Activated CD8-positive, alpha-beta memory T cell treated with anti-CD3 and anti-CD28 coated beads, Interleukin-2, amount 50 U/mL, for 4 hours (primary cell): ENCODE measurements around the gene ITGAV.

Experiments
- DNase-seq: peaks from one replicate; pipeline ENCODE4 v3.0.0-alpha.2; 2020

Gene ITGAV

DNA sequence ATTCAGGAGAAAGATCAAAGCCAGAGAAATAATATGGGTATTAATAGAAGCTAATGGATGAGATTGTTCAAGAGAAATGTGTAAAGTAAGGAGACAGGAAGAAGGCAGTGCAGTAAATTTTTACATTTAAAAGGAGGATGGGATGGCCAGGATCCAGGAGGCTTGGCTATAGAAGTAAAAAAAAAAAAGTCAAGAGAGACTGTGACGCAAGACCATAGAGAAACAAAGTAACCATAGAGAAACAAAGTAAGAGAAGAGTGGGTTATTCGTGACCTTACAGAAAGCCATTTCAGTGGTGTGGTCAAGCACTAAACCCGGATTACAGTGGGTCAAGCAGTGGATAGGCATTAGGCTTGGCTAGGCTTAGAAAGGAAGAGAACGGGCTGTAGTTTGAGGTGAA is 93.5 kb downstream of the ITGAV start:
- DNase-seq = no peak

DNA sequence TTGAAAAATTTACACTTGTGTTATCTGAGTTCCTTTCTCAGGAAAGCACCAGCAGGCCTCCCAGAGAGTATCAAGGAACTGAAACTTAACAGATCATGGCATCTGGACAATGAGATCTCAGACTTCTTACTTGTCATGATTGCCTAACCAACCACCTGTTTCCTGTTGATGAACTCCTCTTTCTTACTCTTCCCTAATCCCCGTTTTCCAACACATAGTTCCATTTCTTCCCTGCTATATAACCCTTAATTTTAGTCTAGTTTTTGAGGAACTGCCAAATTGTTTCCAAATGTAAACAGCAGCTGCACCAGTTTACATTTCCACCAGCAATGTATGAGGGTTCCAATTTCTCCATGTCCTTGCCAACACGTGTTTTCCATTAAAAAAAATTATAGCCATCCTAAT is 98.0 kb downstream of the ITGAV start:
- DNase-seq = no peak

DNA sequence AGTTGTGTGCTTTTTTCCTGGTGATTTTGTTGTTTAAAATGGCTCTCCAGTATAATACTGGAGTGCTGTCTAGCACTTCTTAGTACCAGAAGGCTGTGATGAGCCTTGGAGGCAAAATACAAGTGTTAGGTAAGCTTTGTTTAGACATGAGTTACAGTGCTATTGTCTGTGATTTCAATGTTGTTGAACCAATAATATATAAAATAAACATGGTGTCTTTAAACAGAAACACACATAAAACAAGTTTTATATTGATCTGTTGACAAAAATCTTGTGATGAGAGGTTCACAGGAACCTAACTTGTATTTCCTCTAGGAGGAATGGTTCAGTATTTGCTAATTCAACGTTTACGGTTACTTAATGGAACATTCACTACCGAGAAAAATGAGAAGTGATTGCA is 99.0 kb downstream of the ITGAV start:
- DNase-seq = no peak

DNA sequence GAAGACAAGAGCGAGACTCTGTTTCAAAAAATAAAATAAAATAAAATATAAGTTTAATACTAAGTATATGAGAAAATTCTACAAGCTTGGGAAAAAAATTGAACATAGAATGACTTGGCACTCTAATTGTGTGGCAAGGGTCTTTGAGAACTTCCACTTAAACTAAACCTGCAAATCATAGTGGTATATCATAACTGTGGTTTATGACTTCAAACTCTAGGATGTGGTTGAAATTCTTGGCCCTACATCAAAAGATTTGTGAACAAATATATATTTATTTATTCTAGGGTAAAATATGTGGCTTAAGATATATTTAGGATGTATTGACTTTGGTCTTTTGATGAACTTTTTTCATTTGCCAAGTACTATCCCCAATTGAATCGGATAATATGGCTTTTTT is 100.9 kb downstream of the ITGAV start:
- DNase-seq = no peak

DNA sequence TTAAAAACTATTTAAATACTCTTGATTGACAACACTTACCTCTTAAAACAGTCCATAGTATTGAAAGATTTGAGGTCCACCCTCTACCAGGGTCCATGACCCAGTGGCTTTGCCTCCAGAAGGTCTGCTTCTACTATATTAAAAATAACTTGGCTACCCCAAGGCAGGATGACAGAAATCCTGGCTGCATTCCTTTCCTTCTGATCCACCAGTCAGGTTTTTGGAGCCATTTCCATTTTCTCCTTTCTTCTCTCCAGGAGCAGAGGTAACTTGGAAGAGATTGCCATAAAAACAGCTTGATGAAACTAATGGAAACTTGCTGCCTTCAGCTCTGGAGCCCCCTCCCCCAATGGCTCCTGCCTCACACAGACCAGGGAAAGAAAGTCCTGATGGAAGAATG is 101.4 kb downstream of the ITGAV start:
- DNase-seq = no peak

DNA sequence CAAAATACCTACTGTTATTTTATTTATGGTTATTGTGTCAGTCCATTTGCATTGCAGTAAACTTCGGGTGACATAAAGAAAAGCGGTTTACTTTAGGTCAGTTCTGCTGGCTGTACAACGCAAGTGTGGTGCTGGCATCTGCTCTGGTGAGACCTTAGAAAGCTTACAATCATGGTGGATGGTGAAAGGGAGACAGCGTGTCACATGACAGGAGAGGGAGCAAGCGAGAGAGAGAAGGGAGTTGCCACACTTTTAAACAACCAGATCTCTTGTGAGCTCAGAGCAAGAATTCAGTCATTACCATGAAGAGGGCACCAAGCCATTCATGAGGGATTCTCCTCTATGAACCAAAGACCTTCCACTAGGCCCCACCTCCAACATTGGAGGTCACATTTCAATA is 102.0 kb downstream of the ITGAV start:
- no peak for DNase-seq

GRCh38 chr2:186693446-186693832 is 103.6 kb downstream of the ITGAV start:
- no peak for DNase-seq

- no peak for DNase-seq
Measured at GRCh38 chr2:186695081-186695756, 105.4 kb downstream of the ITGAV start.

- no peak for DNase-seq
Measured at GRCh38 chr2:186696290-186696689, 106.4 kb downstream of the ITGAV start.

GRCh38 chr2:186696804-186697203 is 106.9 kb downstream of the ITGAV start:
- DNase-seq = no peak

DNA sequence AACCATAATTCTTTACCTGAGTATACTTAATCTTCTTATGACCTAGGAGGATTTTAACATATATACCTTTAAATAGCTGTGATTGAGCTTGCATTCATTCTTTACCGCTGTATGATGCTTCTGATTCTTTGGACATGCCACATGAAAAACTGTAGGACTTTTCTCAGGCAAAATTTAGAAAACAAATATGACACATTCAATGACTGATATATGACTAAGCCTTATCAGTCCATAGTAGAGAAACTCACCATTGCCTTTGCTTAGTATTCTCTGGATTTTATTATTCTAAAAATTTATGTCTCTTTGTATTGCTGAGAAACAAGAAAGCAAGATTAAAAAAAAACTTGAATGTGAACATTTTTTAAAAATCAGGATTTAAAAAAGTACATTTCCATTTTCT is 107.7 kb downstream of the ITGAV start:
- no peak for DNase-seq

GRCh38 chr2:186699742-186700141 is 109.9 kb downstream of the ITGAV start:
- DNase-seq = no peak

DNA sequence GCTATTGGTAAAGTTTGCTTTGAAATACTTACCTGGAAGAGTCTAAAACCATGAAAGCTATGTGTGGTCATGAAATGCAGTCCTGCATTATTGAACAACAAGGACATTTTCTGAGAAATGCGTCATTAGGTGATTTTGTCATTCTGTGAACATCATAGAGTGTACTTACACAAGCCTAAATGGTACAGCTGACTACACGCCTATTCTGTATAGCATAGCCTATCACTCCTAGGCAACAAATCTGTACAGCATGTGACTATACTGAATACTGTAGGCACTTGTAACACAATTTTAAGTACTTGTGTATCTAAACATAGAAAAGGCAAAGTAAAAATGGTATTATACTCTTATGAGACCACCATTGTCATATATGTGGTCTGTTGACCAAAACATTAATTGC is 112.2 kb downstream of the ITGAV start:
- DNase-seq = no peak

DNA sequence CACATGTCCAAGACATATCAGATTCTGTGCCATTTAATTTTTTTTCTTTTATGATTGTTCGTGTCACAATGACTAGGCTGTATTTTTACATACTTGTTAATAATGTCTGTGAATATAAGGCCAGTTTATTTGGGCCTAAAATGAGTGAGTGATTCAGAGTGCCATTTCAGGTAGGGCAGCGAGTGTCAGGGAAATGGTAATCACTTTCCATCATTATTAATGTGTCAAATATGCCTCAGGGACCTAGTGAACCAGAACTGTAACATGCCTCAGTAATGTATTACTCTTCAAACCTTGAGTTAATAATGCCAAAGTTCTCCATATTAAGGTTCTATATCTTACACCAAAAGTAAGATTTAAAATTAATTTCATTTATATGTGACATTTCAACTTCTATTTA is 112.6 kb downstream of the ITGAV start:
- DNase-seq = no peak

DNA sequence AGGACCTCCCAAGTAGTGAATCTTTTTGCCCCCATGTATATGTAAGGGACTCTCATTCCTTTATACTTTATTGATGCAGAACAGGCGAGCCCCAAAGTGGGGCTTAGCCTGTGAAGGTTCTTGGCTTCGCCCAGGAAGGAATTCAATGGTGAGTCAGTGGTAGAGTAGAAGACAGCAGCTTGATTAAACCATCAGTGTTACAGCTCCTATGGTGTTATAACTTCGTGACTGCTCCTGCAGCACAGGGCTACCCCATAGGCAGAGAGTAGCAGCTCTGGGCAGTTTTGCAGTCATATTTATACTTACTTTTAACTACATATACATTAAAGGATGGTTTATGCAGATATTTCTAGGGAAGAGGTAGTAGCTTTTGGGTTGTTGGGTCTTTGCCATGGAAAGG is 115.0 kb downstream of the ITGAV start:
- DNase-seq = no peak

DNA sequence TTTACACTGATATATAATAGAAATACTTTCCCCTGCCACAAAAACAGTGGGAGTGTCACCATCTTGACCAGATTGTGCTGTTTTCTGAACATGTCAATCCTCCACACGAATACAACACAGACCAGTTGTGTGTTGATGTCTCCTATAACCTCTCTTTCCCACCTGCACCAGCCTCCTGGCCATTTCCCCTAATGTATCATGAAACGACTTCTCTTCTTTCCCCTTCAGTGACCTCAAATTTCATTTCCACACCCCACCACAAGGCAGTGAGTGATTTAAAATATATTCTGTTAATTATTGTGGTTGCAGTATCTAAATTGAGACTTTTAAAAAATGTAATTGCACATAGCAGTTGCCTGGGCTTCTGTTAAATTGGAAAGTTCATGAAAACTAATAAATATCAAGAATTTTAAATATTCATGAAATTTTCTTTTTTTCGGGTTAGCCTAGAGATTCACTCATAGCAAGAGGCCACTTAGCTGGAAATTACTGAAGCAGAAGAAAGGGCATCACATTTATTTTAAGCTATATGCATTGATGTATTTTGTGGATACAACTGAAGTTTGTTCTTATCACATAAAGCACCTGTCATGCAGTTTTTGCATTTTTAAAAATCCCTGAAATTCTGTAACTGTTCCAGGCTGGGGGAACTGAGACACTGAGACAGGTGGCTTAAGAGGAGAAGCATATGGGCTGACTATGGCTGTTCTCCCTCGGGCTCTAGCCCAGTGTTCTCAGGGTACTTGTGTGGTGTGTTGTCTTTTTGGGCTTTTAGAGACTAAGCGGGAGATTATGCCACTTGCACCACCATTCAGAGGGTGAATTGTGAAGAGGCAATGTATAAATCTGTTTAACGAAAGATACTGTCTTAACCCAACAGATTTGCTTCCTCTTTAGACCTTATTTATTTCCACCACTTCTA is 119.9 kb downstream of the ITGAV start:
- no peak for DNase-seq

GRCh38 chr2:186713691-186714090 is 123.8 kb downstream of the ITGAV start:
- DNase-seq = no peak

DNA sequence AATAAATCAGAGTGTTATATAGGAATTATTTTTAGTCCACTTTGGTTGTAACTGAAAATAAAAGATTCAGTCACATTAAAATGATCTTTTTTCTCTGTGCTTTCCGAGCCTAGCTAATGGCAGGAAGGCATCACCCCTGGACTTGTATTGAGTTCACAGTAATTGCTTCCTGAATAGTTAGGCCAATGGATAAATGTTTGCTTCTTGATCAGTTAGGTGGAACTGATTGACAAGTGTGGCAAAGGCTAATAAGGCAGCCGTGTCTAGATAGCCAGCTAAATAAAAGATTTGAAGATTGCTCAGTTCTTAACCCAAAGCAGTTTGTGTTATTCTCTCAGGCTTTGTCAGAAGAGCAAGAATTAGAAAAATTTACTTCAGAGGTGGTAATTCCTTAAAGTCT is 124.8 kb downstream of the ITGAV start:
- no peak for DNase-seq

DNA sequence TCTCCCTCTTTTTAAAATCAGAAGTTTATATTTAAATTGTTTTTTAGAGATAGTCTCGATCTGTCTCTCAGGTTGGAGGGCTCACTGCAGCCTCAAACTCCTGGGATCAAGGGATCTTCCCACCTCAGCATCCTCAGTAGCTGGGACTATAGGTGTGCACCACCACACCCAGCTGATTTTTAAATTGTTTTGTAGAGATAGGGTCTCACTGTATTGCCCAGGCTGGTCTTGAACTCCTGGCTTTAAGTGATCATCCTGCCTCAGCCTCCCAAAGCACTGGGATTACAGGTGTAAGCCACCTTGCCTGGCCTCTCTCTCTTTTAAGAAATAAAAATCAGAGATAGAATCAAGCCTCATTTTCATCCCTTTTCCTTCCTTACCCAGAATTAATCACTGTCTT is 126.1 kb downstream of the ITGAV start:
- DNase-seq = no peak

DNA sequence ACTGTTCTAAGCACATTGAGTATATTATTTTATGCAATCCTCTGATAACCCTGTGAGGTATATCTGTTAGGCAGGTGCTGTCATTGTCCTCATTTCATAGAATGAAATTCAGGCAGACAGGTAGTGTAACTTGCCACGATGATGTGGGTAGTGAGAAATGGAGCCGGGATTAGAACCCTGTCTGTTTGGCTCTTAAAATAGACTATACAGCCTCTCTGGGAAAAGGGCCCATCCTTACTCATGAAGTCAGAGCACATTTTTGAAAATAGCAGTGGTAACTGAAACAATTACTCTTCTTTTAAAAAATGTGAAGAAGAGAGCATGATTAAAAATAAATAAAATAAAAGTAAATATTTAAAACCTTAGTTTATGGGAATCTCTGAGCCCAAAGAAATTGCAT is 127.0 kb downstream of the ITGAV start:
- DNase-seq = no peak

DNA sequence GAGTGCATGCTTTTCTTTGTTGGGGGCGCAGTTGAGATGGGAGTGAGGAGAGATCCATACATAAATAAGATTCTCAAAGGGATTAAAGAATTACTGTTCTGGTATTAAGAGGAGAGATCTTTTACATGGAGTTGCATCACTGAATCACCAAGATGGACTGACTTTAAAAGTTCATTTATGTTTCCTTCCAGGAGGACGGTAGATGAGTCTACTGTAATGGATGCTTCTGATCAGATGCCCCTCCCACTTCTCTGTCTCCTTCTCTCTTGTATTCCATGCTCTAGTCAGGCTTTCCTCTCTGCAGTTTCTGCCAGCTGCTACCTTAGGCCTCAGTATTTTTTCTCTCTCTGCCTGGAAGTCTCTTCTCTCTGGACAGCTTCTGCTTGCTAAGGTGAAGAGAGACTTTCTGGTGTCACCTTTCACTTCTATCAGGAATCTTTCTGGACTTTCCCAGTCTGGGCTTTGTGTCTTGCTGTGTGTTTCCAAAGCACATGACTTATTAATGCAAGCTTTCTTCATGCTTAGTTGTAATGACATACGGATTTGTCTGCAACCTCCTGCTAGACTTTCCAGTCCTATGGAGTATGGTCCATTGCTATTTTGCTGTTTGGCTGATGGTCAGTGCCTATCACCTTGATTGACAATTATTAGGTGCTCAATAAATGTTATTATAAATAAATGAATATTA is 127.6 kb downstream of the ITGAV start:
- no peak for DNase-seq

DNA sequence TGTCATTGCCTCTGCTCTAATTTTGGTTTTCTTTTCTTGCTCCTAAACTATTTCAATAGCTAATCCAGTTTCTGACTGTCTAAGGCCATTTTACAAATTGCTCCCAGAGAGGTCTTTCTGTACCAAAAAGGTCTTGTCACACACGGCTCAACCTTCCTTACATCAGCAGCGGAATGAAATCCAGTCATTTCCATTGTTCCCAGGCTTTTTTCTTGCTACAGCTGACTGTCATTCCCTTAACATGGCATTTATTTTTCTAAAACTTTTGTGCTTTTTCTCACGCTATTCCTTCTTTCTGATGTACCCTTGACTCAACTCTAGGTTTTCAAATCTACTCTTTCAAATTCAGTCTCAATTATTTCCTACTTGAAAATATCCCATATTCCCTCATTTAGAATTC is 128.3 kb downstream of the ITGAV start:
- no peak for DNase-seq

DNA sequence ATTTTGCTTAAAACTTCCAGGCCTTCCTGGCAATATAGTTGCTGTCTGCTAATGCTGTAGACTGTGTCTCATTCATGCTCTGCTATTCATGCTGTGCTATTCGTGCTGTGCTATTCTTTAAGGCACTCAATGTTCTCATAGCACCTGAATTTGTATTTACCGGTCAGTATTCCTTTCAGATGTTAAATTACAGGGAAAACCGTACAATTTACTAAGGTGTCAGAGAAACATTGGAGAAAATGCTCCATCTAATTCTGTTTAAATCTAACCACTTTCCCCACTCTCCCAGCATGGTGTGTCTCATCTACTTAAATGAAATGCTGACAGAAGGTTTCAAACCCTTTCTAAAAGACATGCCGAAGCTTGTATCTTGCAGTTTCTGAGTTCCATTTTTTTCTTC is 129.0 kb downstream of the ITGAV start:
- no peak for DNase-seq

GRCh38 chr2:186721956-186722355 is 132.1 kb downstream of the ITGAV start:
- no peak for DNase-seq
